ENCODE measurements around the gene LCMT1.

DNA sequence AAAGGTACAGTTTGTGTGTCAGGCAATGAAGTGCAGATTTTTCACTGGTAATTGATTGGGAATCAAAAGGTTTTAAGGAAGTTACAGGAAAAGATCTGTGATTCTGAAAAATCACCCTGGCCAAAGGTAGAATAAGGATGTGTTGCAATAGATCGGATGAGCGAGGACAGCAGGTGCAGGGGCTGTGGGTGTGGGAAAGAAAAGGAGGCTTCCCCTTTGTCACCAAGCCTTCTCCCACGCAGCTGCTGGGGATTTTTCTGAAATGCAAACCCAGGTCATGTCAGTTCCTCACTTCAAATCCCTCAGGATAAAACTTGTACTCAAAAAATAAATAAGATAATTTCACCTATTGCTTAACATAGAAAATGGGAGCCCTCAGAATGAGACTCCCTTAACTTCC, 48.4 kb upstream of the LCMT1 start:
- TF ChIP-seq, protein P1, sequence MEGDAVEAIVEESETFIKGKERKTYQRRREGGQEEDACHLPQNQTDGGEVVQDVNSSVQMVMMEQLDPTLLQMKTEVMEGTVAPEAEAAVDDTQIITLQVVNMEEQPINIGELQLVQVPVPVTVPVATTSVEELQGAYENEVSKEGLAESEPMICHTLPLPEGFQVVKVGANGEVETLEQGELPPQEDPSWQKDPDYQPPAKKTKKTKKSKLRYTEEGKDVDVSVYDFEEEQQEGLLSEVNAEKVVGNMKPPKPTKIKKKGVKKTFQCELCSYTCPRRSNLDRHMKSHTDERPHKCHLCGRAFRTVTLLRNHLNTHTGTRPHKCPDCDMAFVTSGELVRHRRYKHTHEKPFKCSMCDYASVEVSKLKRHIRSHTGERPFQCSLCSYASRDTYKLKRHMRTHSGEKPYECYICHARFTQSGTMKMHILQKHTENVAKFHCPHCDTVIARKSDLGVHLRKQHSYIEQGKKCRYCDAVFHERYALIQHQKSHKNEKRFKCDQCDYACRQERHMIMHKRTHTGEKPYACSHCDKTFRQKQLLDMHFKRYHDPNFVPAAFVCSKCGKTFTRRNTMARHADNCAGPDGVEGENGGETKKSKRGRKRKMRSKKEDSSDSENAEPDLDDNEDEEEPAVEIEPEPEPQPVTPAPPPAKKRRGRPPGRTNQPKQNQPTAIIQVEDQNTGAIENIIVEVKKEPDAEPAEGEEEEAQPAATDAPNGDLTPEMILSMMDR (conservative IDR thresholded peaks at IDR 0.05 in 1 of 2, IDR thresholded peaks at IDR 0.05 in 1 of 2; ENCODE audit: low read depth in 1 of 2, low read length in 2 of 2) = no peak
- no peak for TF ChIP-seq EZH2 (IDR thresholded peaks at IDR 0.05; ENCODE audit: low read length, missing control alignments)
